ENCODE measurements around the gene ZNF691. TPM values are rescaled to one million over a fixed set of nuclear protein-coding genes. Genes with fewer than 3 reads are reported as not detected.
"Not testable (repeated sequence)": the region's sequence is repeated elsewhere in the genome, so short reads cannot be mapped to it uniquely, and the experiment has no call there.

ZNF691 gene
- total RNA-seq, 5 donors from 2014 or later (not counting 1 experiment from before 2014, with no cell fraction given), result 4.7 to 14.9 (median 13.0) TPM

DNA sequence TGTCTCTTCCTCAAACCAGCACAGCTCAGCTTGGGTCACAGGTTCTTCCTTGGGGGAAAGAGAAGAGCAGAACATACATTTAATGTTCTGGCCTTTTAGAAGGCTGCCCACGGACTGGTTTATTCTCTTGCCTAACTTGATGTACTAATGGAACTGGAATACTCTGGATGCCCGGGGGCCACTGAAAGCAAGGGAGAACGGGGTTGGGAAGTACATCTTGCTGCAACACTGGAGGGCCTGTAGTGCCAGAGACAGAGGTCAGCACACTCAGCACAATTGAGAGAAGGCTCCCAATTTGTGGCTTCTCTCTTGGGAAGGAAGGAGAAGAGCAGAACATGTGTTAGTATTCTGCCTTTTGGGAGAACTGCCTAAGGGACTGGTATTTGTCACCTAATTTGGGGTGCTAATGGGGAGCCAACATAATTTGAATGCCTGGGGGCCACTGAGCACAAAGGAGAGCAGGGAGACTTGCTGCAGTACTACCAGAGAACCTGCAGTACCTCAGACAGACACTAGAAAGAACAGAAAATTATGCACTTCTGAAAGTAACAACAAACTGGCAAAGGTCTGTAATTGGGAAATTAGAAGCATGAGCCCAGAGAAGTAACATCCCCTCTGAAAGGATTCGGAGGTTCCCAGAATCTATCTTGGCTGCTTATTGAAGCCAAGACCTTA lies 14.1 kb downstream of the ZNF691 start:
- POLR2A ChIA-PET, result no interaction called here
- Mint-ChIP-seq H3K9me3 (peaks cover 0 to 15% (median 12%) of the 10 kb centered on the region in 3 donors), H3K27ac (no peak overlapping the region), H3K4me3 (no peak overlapping the region), H3K4me1 (no peaks in the 10 kb centered on the region), H3K27me3 (peaks cover 25 to 26% of the 10 kb centered on the region in 2 donors), H3K36me3 (peaks cover 13% of the 10 kb centered on the region)
- H3K4me1 ChIP-seq (ENCODE audit: control insufficient read depth in 1 of 2, extremely low read depth in 1 of 2, insufficient read depth in 2 of 2, low read length in 2 of 2), result no peaks in the 10 kb centered on the region
- H3K36me3 ChIP-seq (ENCODE audit: control insufficient read depth in 2 of 2, extremely low read depth in 1 of 2, insufficient read depth in 1 of 2, low read length in 1 of 2), result no peaks in the 10 kb centered on the region
- ATAC-seq (replicated peaks in 1 of 4), result no peak
- H3K27me3 ChIP-seq (replicated peaks in 1 of 2; ENCODE audit: control insufficient read depth in 2 of 2, extremely low read depth in 1 of 2, insufficient read depth in 2 of 2, low read length in 1 of 2), result peaks cover 0 to 19% of the 10 kb centered on the region in 2 experiments
- no peak overlapping the region for H3K4me3 ChIP-seq (ENCODE audit: control insufficient read depth in 1 of 2, extremely low read depth in 1 of 2, low read length in 1 of 2)
- no peak overlapping the region for H3K27ac ChIP-seq (ENCODE audit: low read length)
- no peak for DNase-seq
- no peaks in the 10 kb centered on the region for H3K9me3 ChIP-seq
- 97% methylated on average over 4 of the region's 4 CpGs for WGBS (ENCODE audit: insufficient coverage)
- CTCF ChIA-PET, result no interaction called here

DNA sequence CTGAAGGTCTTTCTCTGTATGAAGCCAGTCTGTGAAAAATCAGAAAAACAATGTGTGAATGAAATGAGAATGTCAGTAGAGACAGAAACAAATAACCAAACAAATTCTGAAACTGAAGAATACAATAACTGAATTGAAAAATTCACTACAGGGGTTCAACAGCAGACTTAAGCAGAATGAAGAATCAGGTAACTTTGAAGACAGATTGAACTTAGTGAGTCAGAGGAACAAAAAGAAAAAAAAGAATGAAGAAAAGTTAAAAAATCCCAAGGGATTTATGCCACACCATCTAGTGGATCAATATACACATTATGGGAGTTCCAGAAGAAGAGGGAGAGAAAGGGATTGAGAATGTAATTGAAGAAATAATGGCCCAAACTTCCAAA lies 14.6 kb downstream of the ZNF691 start:
- DNase-seq (no peak), ATAC-seq (replicated peaks in 1 of 4) (no peak)
- no peaks in the 10 kb centered on the region for H3K9me3 ChIP-seq
- no peak overlapping the region for H3K4me3 ChIP-seq (ENCODE audit: control insufficient read depth in 1 of 2, extremely low read depth in 1 of 2, low read length in 1 of 2)
- H3K27ac ChIP-seq (ENCODE audit: low read length), result no peak overlapping the region
- POLR2A ChIA-PET, result no interaction called here
- Mint-ChIP-seq H3K4me3 (no peak overlapping the region), H3K9me3 (peaks cover 0 to 15% (median 12%) of the 10 kb centered on the region in 3 donors), H3K36me3 (peaks cover 13% of the 10 kb centered on the region), H3K27me3 (peaks cover 25 to 26% of the 10 kb centered on the region in 2 donors), H3K4me1 (no peaks in the 10 kb centered on the region), H3K27ac (no peak overlapping the region)
- peaks cover 0 to 19% of the 10 kb centered on the region in 2 experiments for H3K27me3 ChIP-seq (replicated peaks in 1 of 2; ENCODE audit: control insufficient read depth in 2 of 2, extremely low read depth in 1 of 2, insufficient read depth in 2 of 2, low read length in 1 of 2)
- no peaks in the 10 kb centered on the region for H3K4me1 ChIP-seq (ENCODE audit: control insufficient read depth in 1 of 2, extremely low read depth in 1 of 2, insufficient read depth in 2 of 2, low read length in 2 of 2)
- CTCF ChIA-PET, result no interaction called here
- H3K36me3 ChIP-seq (ENCODE audit: control insufficient read depth in 2 of 2, extremely low read depth in 1 of 2, insufficient read depth in 1 of 2, low read length in 1 of 2), result no peaks in the 10 kb centered on the region

DNA sequence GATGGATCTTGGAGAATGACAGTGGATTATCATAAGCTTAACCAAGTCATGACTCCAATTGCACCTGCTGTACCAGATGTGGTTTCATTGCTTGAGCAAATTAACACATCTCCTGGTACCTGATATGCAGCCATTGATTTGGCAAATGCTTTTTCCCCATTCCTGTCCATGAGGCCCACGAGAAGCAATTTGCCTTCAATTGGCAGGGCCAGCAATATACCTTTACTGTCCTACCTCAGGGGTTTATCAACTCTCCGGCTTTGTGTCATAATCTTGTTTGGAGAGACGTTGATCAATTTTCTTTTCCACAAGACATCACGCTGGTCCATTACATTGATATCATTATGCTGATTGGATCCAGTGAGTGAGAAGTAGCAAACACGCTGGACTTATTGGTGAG lies 20.1 kb downstream of the ZNF691 start:
- no peak for ATAC-seq (replicated peaks in 1 of 4)
- H3K27me3 Mint-ChIP-seq, result peaks cover 7% of the 10 kb centered on the region in 2 donors
- peaks cover 3 to 6% (median 3%) of the 10 kb centered on the region in 3 donors for H3K4me1 Mint-ChIP-seq
- CTCF ChIA-PET, result no interaction called here
- no peak overlapping the region for H3K4me3 Mint-ChIP-seq
- no CpG with 5 or more reads among the region's 5 CpGs for WGBS (ENCODE audit: insufficient coverage)
- H3K36me3 Mint-ChIP-seq, result no peaks in the 10 kb centered on the region
- Histone ChIP-seq H3K27me3 (replicated peaks in 1 of 2; ENCODE audit: control insufficient read depth in 2 of 2, extremely low read depth in 1 of 2, insufficient read depth in 2 of 2, low read length in 1 of 2) (peaks cover 0 to 4% of the 10 kb centered on the region in 2 experiments), H3K36me3 (ENCODE audit: control insufficient read depth in 2 of 2, extremely low read depth in 1 of 2, insufficient read depth in 1 of 2, low read length in 1 of 2) (no peaks in the 10 kb centered on the region), H3K9me3 (no peaks in the 10 kb centered on the region), H3K4me1 (ENCODE audit: control insufficient read depth in 1 of 2, extremely low read depth in 1 of 2, insufficient read depth in 2 of 2, low read length in 2 of 2) (no peaks in the 10 kb centered on the region), H3K4me3 (ENCODE audit: control insufficient read depth in 1 of 2, extremely low read depth in 1 of 2, low read length in 1 of 2) (no peak overlapping the region), H3K27ac (ENCODE audit: low read length) (no peak overlapping the region)
- peaks cover 0 to 8% (median 0%) of the 10 kb centered on the region in 3 donors for H3K9me3 Mint-ChIP-seq
- H3K27ac Mint-ChIP-seq, result no peak overlapping the region
- POLR2A ChIA-PET, result no interaction called here
- no peak for DNase-seq

DNA sequence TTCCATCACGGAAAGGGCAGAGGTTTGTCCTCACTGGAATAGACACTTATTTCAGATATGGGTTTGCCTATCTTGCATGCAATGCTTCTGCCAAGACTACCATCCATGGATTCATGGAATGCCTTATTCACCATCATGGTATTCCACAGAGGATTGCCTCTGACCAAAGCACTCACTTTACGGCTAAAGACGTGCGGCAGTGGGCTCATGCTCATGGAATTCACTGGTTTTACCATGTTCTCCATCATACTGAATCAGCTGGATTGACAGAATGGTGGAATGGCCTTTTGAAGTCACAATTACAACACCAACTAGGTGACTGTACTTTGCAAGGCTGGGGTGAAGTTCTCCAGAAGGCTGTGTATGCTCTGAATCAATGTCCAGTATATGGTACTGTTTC lies 22.1 kb downstream of the ZNF691 start:
- H3K27me3 Mint-ChIP-seq; H3K4me3 ChIP-seq (ENCODE audit: control insufficient read depth in 1 of 2, extremely low read depth in 1 of 2, low read length in 1 of 2); H3K4me1 Mint-ChIP-seq; H3K9me3 ChIP-seq; H3K9me3 Mint-ChIP-seq; DNase-seq; H3K36me3 ChIP-seq (ENCODE audit: control insufficient read depth in 2 of 2, extremely low read depth in 1 of 2, insufficient read depth in 1 of 2, low read length in 1 of 2); H3K27ac ChIP-seq (ENCODE audit: low read length); H3K36me3 Mint-ChIP-seq; H3K4me3 Mint-ChIP-seq; POLR2A ChIA-PET; ATAC-seq (replicated peaks in 1 of 4); H3K4me1 ChIP-seq (ENCODE audit: control insufficient read depth in 1 of 2, extremely low read depth in 1 of 2, insufficient read depth in 2 of 2, low read length in 2 of 2); H3K27me3 ChIP-seq (replicated peaks in 1 of 2; ENCODE audit: control insufficient read depth in 2 of 2, extremely low read depth in 1 of 2, insufficient read depth in 2 of 2, low read length in 1 of 2); CTCF ChIA-PET; H3K27ac Mint-ChIP-seq: not testable (repeated sequence)
- WGBS (ENCODE audit: insufficient coverage), result no CpG with 5 or more reads among the region's 4 CpGs

DNA sequence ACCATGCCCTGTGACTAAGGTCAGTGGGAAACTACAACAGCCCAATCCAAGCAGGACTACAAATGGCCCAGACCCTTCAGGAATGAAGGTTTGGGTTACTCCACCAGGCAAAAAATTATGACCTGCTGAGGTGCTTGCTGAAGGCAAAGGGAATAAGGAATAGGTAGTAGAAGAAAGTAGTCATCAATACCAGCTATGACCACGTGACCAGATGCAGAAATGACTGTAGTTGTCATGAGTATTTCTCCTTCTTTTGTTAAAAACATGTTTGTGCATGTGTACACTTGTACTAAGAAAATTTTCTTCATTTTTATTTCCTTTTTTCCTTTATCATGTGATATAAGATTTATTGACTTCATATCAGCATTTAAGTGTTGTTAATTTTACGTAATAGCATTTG lies 22.8 kb downstream of the ZNF691 start:
- CTCF ChIA-PET; H3K4me1 Mint-ChIP-seq; H3K4me3 Mint-ChIP-seq; ATAC-seq (replicated peaks in 1 of 4); H3K36me3 Mint-ChIP-seq; H3K27ac ChIP-seq (ENCODE audit: low read length); H3K4me1 ChIP-seq (ENCODE audit: control insufficient read depth in 1 of 2, extremely low read depth in 1 of 2, insufficient read depth in 2 of 2, low read length in 2 of 2); H3K27me3 ChIP-seq (replicated peaks in 1 of 2; ENCODE audit: control insufficient read depth in 2 of 2, extremely low read depth in 1 of 2, insufficient read depth in 2 of 2, low read length in 1 of 2); POLR2A ChIA-PET; H3K27me3 Mint-ChIP-seq; H3K36me3 ChIP-seq (ENCODE audit: control insufficient read depth in 2 of 2, extremely low read depth in 1 of 2, insufficient read depth in 1 of 2, low read length in 1 of 2); H3K9me3 ChIP-seq; DNase-seq; H3K9me3 Mint-ChIP-seq; H3K27ac Mint-ChIP-seq; H3K4me3 ChIP-seq (ENCODE audit: control insufficient read depth in 1 of 2, extremely low read depth in 1 of 2, low read length in 1 of 2): not testable (repeated sequence)
- WGBS (ENCODE audit: insufficient coverage), result 80% methylated on average over 1 of the region's 2 CpGs

DNA sequence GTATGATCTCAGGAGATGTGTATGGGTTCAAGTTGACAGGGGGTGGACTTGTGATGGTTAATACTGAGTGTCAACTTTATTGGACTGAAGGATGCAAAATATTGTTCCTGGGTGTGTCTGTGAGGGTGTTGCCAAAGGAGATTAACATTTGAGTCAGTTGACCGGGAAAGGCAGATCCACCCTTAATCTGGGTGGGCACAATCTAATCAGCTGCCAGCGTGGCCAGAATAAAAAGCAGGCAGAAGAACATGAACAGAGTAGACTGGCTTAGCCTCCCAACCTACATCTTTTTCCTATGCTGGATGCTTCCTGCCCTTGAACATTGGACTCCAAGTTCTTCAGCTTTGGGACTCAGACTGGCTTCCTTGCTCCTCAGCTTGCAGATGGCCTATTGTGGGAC lies 23.3 kb downstream of the ZNF691 start:
- ATAC-seq (replicated peaks in 1 of 4); H3K4me1 ChIP-seq (ENCODE audit: control insufficient read depth in 1 of 2, extremely low read depth in 1 of 2, insufficient read depth in 2 of 2, low read length in 2 of 2); H3K9me3 Mint-ChIP-seq; H3K36me3 ChIP-seq (ENCODE audit: control insufficient read depth in 2 of 2, extremely low read depth in 1 of 2, insufficient read depth in 1 of 2, low read length in 1 of 2); H3K4me1 Mint-ChIP-seq; H3K27me3 ChIP-seq (replicated peaks in 1 of 2; ENCODE audit: control insufficient read depth in 2 of 2, extremely low read depth in 1 of 2, insufficient read depth in 2 of 2, low read length in 1 of 2); CTCF ChIA-PET; H3K9me3 ChIP-seq; H3K27ac ChIP-seq (ENCODE audit: low read length); DNase-seq; H3K36me3 Mint-ChIP-seq; H3K27me3 Mint-ChIP-seq; H3K4me3 Mint-ChIP-seq; H3K4me3 ChIP-seq (ENCODE audit: control insufficient read depth in 1 of 2, extremely low read depth in 1 of 2, low read length in 1 of 2); H3K27ac Mint-ChIP-seq; POLR2A ChIA-PET: not testable (repeated sequence)
- 100% methylated on average over 1 of the region's 2 CpGs for WGBS (ENCODE audit: insufficient coverage)

DNA sequence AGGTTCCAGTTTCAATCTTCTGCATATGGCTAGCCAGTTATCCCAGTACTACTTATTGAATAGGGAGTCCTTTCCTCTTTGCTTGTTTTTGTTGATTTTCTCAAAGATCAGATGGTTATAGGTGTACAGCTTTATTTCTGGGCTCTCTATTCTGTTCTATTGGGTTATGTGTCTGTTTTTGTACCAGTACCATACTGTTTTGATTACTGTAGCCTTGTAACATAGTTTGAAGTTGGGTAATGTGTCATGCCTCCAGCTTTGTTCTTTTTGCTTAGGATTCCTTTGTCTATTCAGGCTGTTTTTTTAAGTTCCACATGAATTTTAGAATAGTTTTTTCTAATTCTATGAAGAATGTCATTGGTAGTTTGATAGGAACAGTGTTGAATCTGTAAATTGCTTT lies 26.7 kb downstream of the ZNF691 start:
- H3K4me3 ChIP-seq (ENCODE audit: control insufficient read depth in 1 of 2, extremely low read depth in 1 of 2, low read length in 1 of 2); H3K27me3 ChIP-seq (replicated peaks in 1 of 2; ENCODE audit: control insufficient read depth in 2 of 2, extremely low read depth in 1 of 2, insufficient read depth in 2 of 2, low read length in 1 of 2); CTCF ChIA-PET; H3K4me1 ChIP-seq (ENCODE audit: control insufficient read depth in 1 of 2, extremely low read depth in 1 of 2, insufficient read depth in 2 of 2, low read length in 2 of 2); DNase-seq; POLR2A ChIA-PET; H3K9me3 Mint-ChIP-seq; H3K9me3 ChIP-seq; ATAC-seq (replicated peaks in 1 of 4); H3K4me3 Mint-ChIP-seq; H3K27ac ChIP-seq (ENCODE audit: low read length); H3K27ac Mint-ChIP-seq; H3K4me1 Mint-ChIP-seq; H3K36me3 Mint-ChIP-seq; H3K36me3 ChIP-seq (ENCODE audit: control insufficient read depth in 2 of 2, extremely low read depth in 1 of 2, insufficient read depth in 1 of 2, low read length in 1 of 2); H3K27me3 Mint-ChIP-seq: not testable (repeated sequence)
